ENCODE measurements around the gene GFOD2. TPM values are rescaled to one million over a fixed set of nuclear protein-coding genes. Genes with fewer than 3 reads are reported as not detected.

The GFOD2 gene
- total RNA-seq, 1 experiment from 2014 or later = 19.0 TPM

- Mint-ChIP-seq H3K4me3 (ENCODE audit: unreplicated experiment) (no peak overlapping the region), H3K9me3 (ENCODE audit: unreplicated experiment) (no peaks in the 10 kb centered on the region), H3K36me3 (ENCODE audit: insufficient read depth, unreplicated experiment) (peaks cover 4% of the 10 kb centered on the region), H3K27me3 (ENCODE audit: insufficient read depth, unreplicated experiment) (no peaks in the 10 kb centered on the region), H3K4me1 (ENCODE audit: insufficient read depth, unreplicated experiment) (no peaks in the 10 kb centered on the region), H3K27ac (ENCODE audit: low read depth, unreplicated experiment) (no peak overlapping the region)
- BruUV-seq (replicated peaks) = no TSS peak
- POLR2A ChIA-PET = no interaction called here
- DNase-seq (ENCODE audit: unreplicated experiment) = no peak
- CTCF ChIA-PET = no interaction called here
- TF ChIP-seq CTCF (IDR thresholded peaks at IDR 0.05; ENCODE audit: unreplicated experiment) = no peak
- intact Hi-C loops (cut with micrococcal nuclease) = no loop called here
These were observed 17.7 kb upstream of the GFOD2 start for GRCh38 chr16:67736858-67737257.

- ChIA-PET CTCF (no interaction called here), POLR2A (no interaction called here)
- intact Hi-C loops (cut with micrococcal nuclease) = no loop called here
- Mint-ChIP-seq H3K36me3 (ENCODE audit: insufficient read depth, unreplicated experiment) (peaks cover 4% of the 10 kb centered on the region), H3K9me3 (ENCODE audit: unreplicated experiment) (no peaks in the 10 kb centered on the region), H3K27ac (ENCODE audit: low read depth, unreplicated experiment) (no peak overlapping the region), H3K4me3 (ENCODE audit: unreplicated experiment) (no peak overlapping the region), H3K27me3 (ENCODE audit: insufficient read depth, unreplicated experiment) (no peaks in the 10 kb centered on the region), H3K4me1 (ENCODE audit: insufficient read depth, unreplicated experiment) (no peaks in the 10 kb centered on the region)
- BruUV-seq (replicated peaks) = no TSS peak
- DNase-seq (ENCODE audit: unreplicated experiment) = no peak
- TF ChIP-seq CTCF (IDR thresholded peaks at IDR 0.05; ENCODE audit: unreplicated experiment) = no peak
These were observed 15.7 kb upstream of the GFOD2 start for GRCh38 chr16:67734731-67735201.

GRCh38 chr16:67733734-67734470, 14.8 kb upstream of the GFOD2 start:
- Mint-ChIP-seq H3K27ac (ENCODE audit: low read depth, unreplicated experiment) (no peak overlapping the region), H3K4me3 (ENCODE audit: unreplicated experiment) (no peak overlapping the region), H3K9me3 (ENCODE audit: unreplicated experiment) (no peaks in the 10 kb centered on the region), H3K27me3 (ENCODE audit: insufficient read depth, unreplicated experiment) (no peaks in the 10 kb centered on the region), H3K4me1 (ENCODE audit: insufficient read depth, unreplicated experiment) (no peaks in the 10 kb centered on the region), H3K36me3 (ENCODE audit: insufficient read depth, unreplicated experiment) (peaks cover 4% of the 10 kb centered on the region)
- ChIA-PET POLR2A (no interaction called here), CTCF (no interaction called here)
- TF ChIP-seq CTCF (IDR thresholded peaks at IDR 0.05; ENCODE audit: unreplicated experiment) = no peak
- DNase-seq (ENCODE audit: unreplicated experiment) = no peak
- BruUV-seq (replicated peaks) = no TSS peak
- intact Hi-C loops (cut with micrococcal nuclease) = no loop called here

- no peak for TF ChIP-seq CTCF (IDR thresholded peaks at IDR 0.05; ENCODE audit: unreplicated experiment)
- Mint-ChIP-seq H3K4me3 (ENCODE audit: unreplicated experiment) (no peak overlapping the region), H3K9me3 (ENCODE audit: unreplicated experiment) (no peaks in the 10 kb centered on the region), H3K27ac (ENCODE audit: low read depth, unreplicated experiment) (no peak overlapping the region), H3K4me1 (ENCODE audit: insufficient read depth, unreplicated experiment) (no peaks in the 10 kb centered on the region), H3K36me3 (ENCODE audit: insufficient read depth, unreplicated experiment) (peaks cover 6% of the 10 kb centered on the region), H3K27me3 (ENCODE audit: insufficient read depth, unreplicated experiment) (no peaks in the 10 kb centered on the region)
- BruUV-seq (replicated peaks) = no TSS peak
- no peak for DNase-seq (ENCODE audit: unreplicated experiment)
- intact Hi-C loops (cut with micrococcal nuclease) = no loop called here
- ChIA-PET CTCF (interaction anchor here (0.6 kb wide), 1 partner anchor 79 kb away, joined by 5 read pairs; no protein-coding TSS in a partner anchor), POLR2A (interaction anchor here (0.5 to 1.0 kb wide), 2 partner anchors 12 to 72 kb away, joined by 3 to 4 read pairs; partner anchors contain the start of genes ACD and GFOD2)
These were observed 12.6 kb upstream of the GFOD2 start for GRCh38 chr16:67731753-67732095.
